Nasal cavity respiratory epithelium epithelial cell of viscerocranial mucosa (primary cell): ENCODE measurements around the gene MAP2K5. TPM values are rescaled to one million over a fixed set of nuclear protein-coding genes. Genes with fewer than 3 reads are reported as not detected.

Source experiments
- total RNA-seq: library from RNA; depleted of rRNA; stranded (reverse); fragments of >200 nt; gene quantifications from 2 replicates; pipeline ENCODE4 v1.2.3, GENCODE V29; 2014

MAP2K5 gene
- total RNA-seq = 4.8 and 11.7 TPM in 2 replicates

DNA sequence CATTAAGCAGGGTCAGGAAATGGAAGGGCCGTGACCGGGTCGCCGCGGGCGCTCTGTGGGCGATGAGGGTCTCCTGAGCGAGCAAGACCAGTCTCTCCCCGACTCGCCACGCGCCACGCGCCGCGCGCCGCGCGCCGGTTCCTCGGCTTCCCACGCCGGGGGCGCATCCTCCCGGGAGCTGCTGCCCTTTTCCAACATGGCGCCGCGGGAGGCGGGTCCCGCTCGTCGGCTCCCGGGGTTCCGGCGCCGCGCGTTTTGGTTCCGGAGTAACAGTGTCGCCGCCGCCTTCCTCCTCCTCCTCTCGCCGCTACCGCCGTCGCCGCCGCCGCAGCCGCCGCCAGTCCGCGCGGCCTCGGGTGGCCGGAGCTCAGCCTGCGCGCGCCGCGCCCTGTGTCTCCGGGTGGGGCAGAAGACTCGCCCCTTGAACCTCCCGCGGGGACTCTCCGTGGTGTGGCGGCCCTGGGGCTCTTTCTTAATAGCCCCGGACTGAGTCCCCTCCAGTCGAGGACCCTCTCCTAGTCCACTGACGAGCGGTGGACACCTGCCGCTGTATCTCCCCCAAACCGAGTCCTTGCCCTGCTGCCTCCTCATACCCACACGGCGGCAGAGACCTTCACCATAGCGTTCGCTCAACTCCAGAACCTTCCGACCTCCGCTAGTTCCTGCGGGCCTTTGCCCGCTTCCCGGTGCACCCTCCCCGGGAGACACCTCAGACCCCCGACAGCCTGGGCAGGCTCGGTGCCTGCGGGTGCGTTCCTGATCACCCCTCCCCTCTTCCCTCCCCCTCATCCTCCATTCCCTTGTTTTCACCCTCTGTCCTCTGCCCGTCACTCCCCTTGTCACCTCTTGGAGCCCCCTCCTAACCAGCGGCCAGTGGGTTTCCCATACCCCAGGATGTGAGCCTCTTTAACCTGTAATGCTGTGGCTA lies at the start of gene MAP2K5:
MAP2K5 (plus strand) TSS at position 284 of the 928 bp plus-strand sequence; CDS start at position 917, 633 bp downstream.

GRCh38 chr15:67521029-67521782 lies 21.3 kb upstream of the MAP2K5 start, which contains the start of gene C15orf61:
C15orf61 (plus strand) TSS chr15:67521131; CDS start chr15:67521249, 118 bp downstream.

GRCh38 chr15:67824976-67825880 lies 282.7 kb downstream of the MAP2K5 start, which contains the start of gene SKOR1:
SKOR1 (plus strand) TSS chr15:67825509; CDS start chr15:67825603, 94 bp downstream.

DNA sequence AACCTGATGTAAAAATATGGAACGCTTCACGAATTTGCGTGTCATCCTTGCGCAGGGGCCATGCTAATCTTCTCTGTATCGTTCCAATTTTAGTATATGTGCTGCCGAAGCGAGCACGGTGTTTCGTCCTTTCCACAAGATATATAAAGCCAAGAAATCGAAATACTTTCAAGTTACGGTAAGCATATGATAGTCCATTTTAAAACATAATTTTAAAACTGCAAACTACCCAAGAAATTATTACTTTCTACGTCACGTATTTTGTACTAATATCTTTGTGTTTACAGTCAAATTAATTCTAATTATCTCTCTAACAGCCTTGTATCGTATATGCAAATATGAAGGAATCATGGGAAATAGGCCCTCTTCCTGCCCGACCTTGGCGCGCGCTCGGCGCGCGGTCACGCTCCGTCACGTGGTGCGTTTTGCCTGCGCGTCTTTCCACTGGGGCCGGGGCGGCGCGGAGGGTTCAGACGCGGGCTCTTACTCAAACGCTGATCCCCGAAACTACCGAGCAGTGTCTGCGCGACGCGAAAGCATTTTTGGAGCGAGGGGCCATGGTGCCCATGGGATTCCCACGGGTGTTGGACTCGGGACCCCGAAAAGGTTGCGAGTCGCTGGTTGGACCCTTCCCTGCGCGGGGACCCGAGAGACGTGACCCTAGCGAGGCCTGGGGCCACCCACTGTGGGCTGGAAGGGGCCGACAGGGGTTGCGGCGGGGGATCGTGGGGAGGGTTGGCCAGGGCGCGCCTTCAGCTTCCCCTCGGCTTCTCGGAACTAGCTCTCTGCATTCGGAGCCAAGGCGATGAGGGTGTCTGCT lies 297.6 kb downstream of the MAP2K5 start, which contains the start of gene RNU6-1:
RNU6-1 (minus strand) TSS at position 117 of the 820 bp plus-strand sequence.

Other genes starting within 250 kb of the MAP2K5 start
- gene C15orf61, start 21.6 kb upstream of the MAP2K5 start, total RNA-seq = 3.1 and 6.5 TPM in 2 replicates